HepG2 (cell line): ENCODE results near the gene TCAP. TPM values are rescaled to one million over a fixed set of nuclear protein-coding genes. Genes with fewer than 3 reads are reported as not detected.
A peak's percentile ranks its signal among the peaks of the same experiment; 100 is the strongest.

Experiments used
- KDM4B ChIP-seq: sonication (generic); formaldehyde crosslinking; IDR thresholded peaks from 2 replicates; pipeline ENCODE4 v1.4.0; 2020; ENCODE audit warnings: missing genetic modification reagents
- NR2F1 ChIP-seq, 2 experiments: fragments of 450-650 bp in 1 of 2; formaldehyde crosslinking in 1 of 2; IDR thresholded peaks; 2 replicates each; pipeline versions ENCODE4 v1.5.0 to v1.6.1; 2016 to 2020; ENCODE audit warnings: mild to moderate bottlenecking in 1 of 2, missing compliant biosample characterization in 1 of 2, missing genetic modification reagents in 1 of 2, moderate library complexity in 1 of 2
- PAWR ChIP-seq: sonication (generic); formaldehyde crosslinking; IDR thresholded peaks from 2 replicates; pipeline ENCODE4 v1.4.0; 2020; ENCODE audit warnings: missing genetic modification reagents, mild to moderate bottlenecking, borderline replicate concordance
- SALL1 ChIP-seq: sonication (generic); formaldehyde crosslinking; IDR thresholded peaks from 2 replicates; pipeline ENCODE4 v1.8.0; 2022; ENCODE audit warnings: mild to moderate bottlenecking, missing genetic modification reagents
- U2AF2 ChIP-seq: fragments of 200-400 bp; formaldehyde crosslinking; IDR thresholded peaks from 2 replicates; pipeline ENCODE4 v1.6.1; 2017; ENCODE audit warnings: low read depth, mild to moderate bottlenecking, low read length
- ZNF775 ChIP-seq: sonication (generic); formaldehyde crosslinking; IDR thresholded peaks from 2 replicates; pipeline ENCODE4 v1.4.0; 2020; ENCODE audit warnings: missing genetic modification reagents, mild to moderate bottlenecking, moderate library complexity, borderline replicate concordance
- ZNF776 ChIP-seq: sonication (generic); formaldehyde crosslinking; IDR thresholded peaks from 2 replicates; pipeline ENCODE4 v1.4.0; 2020; ENCODE audit warnings: mild to moderate bottlenecking, missing genetic modification reagents
- polyA plus RNA-seq, 8 experiments: library from polyadenylated mRNA; depleted of rRNA in 3 of 8; stranded (reverse) in 7 of 8; unstranded in 1 of 8; fragments of >200 nt; fragmentation: Illumina TruSeq in 4 of 8; extraction: Trizol in 4 of 8; gene quantifications; 2 replicates each; pipeline versions ENCODE4 v1.2.1 to v1.2.3, GENCODE V29; 2011 to 2016; ENCODE audit warnings: low read depth in 4 of 8, missing spikeins in 1 of 8, mixed read lengths in 1 of 8; ENCODE audit not compliant: insufficient read depth in 1 of 8
- total RNA-seq, 5 experiments: library from RNA; depleted of rRNA; stranded (reverse); fragments of >200 nt; fragmentation: Illumina TruSeq; extraction: Trizol; gene quantifications; 2 replicates each; pipeline ENCODE4 v1.2.3, GENCODE V29; 2016; ENCODE audit warnings: low read depth in 1 of 5
- TF ChIP-seq, protein P1 (sequence below): sonication (generic); formaldehyde crosslinking; IDR thresholded peaks from 2 replicates; pipeline ENCODE4 v1.4.0; 2020; ENCODE audit warnings: missing genetic modification reagents, borderline replicate concordance
- TF ChIP-seq, protein P2 (sequence below), 2 experiments: sonication (generic) in 1 of 2; formaldehyde crosslinking in 1 of 2; IDR thresholded peaks; 2 replicates each; pipeline versions ENCODE4 v1.4.0 to v1.6.1; 2016 to 2020; ENCODE audit warnings: borderline replicate concordance in 1 of 2, low read depth in 1 of 2, mild to moderate bottlenecking in 1 of 2, missing genetic modification reagents in 1 of 2
- TF ChIP-seq, protein P3 (sequence below): sonication (generic); formaldehyde crosslinking; IDR thresholded peaks from 2 replicates; pipeline ENCODE4 v1.4.0; 2020; ENCODE audit warnings: mild to moderate bottlenecking, missing genetic modification reagents
- TF ChIP-seq, protein P4 (sequence below): IDR thresholded peaks from 2 replicates; pipeline ENCODE4 v1.6.1; 2016
- TF ChIP-seq, protein P5 (sequence below): sonication (generic); formaldehyde crosslinking; IDR thresholded peaks from 2 replicates; pipeline ENCODE4 v1.4.0; 2020; ENCODE audit warnings: low read depth, mild to moderate bottlenecking, missing genetic modification reagents
- TF ChIP-seq, protein P6 (sequence below): sonication (generic); formaldehyde crosslinking; conservative IDR thresholded peaks from 2 replicates; pipeline ENCODE4 v1.4.0; 2020; ENCODE audit warnings: missing genetic modification reagents

The TCAP gene
- total and polyA plus RNA-seq, 2 of the 13 experiments (the other 11 are each of a cell fraction or from before 2014, with no cell fraction given), result 0.24 to 0.65 TPM

DNA sequence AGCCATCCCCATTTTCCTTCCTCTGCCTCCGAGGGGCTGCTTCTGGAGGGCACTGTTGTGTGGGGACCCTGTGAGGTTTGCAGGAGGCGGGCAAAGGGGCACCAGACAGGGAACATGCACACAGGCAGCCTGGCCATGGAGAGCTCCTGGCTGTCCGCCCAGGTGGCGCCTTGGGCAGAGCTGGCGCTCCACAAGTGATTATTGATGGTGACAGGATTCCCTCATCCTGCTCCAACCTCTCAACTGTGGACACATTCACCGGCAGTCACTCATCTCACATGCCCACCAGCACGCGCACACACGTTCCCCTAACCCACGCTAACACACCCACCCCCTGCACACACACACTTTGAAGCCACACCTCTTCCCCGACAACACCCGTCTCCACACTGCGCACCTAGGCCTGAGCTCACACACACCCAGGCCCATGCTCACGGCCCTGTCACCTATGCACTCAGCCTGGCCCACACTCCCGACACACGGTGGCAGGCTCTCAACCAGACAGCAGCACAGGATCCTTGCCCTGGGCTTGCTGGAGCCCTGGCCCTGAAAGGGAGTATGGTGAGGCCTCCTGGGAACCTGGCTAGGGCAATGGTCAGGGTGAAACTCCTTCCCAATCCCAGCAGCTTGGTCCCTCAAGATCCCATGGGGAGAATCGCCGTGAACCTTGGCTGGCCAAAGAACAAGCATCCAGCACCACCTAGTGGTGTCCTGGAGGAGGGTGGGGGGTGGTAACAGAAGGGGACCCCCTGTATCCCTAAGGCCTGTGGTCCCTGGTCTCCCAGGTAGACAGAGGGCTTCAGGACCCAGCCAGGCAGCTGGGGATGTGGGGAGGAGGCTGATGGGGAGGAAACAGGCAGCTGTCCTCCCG, 6.7 kb downstream of the TCAP start (continued):
- TF ChIP-seq, protein P1, sequence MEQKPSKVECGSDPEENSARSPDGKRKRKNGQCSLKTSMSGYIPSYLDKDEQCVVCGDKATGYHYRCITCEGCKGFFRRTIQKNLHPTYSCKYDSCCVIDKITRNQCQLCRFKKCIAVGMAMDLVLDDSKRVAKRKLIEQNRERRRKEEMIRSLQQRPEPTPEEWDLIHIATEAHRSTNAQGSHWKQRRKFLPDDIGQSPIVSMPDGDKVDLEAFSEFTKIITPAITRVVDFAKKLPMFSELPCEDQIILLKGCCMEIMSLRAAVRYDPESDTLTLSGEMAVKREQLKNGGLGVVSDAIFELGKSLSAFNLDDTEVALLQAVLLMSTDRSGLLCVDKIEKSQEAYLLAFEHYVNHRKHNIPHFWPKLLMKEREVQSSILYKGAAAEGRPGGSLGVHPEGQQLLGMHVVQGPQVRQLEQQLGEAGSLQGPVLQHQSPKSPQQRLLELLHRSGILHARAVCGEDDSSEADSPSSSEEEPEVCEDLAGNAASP (CRISPR knock-in tag), result no peak
- TF ChIP-seq PAWR (no peak), ZNF775 (no peak), ZNF776 (no peak), U2AF2 (no peak), KDM4B (no peak), SALL1 (CRISPR knock-in tag) (peak; percentile 70; the same call in 1 of the 2 replicates), NR2F1 (CRISPR knock-in tag; IDR thresholded peaks at IDR 0.05) (no peak)
- TF ChIP-seq, protein P2, sequence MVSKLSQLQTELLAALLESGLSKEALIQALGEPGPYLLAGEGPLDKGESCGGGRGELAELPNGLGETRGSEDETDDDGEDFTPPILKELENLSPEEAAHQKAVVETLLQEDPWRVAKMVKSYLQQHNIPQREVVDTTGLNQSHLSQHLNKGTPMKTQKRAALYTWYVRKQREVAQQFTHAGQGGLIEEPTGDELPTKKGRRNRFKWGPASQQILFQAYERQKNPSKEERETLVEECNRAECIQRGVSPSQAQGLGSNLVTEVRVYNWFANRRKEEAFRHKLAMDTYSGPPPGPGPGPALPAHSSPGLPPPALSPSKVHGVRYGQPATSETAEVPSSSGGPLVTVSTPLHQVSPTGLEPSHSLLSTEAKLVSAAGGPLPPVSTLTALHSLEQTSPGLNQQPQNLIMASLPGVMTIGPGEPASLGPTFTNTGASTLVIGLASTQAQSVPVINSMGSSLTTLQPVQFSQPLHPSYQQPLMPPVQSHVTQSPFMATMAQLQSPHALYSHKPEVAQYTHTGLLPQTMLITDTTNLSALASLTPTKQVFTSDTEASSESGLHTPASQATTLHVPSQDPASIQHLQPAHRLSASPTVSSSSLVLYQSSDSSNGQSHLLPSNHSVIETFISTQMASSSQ (IDR thresholded peaks at IDR 0.05; ENCODE audit: low read depth), result no peak
- TF ChIP-seq, protein P2 (CRISPR knock-in tag; IDR thresholded peaks at IDR 0.05; ENCODE audit: borderline replicate concordance), result 0 out of 2 replicates have a peak, but pooled peaks have one; percentile 29
- TF ChIP-seq, protein P3, sequence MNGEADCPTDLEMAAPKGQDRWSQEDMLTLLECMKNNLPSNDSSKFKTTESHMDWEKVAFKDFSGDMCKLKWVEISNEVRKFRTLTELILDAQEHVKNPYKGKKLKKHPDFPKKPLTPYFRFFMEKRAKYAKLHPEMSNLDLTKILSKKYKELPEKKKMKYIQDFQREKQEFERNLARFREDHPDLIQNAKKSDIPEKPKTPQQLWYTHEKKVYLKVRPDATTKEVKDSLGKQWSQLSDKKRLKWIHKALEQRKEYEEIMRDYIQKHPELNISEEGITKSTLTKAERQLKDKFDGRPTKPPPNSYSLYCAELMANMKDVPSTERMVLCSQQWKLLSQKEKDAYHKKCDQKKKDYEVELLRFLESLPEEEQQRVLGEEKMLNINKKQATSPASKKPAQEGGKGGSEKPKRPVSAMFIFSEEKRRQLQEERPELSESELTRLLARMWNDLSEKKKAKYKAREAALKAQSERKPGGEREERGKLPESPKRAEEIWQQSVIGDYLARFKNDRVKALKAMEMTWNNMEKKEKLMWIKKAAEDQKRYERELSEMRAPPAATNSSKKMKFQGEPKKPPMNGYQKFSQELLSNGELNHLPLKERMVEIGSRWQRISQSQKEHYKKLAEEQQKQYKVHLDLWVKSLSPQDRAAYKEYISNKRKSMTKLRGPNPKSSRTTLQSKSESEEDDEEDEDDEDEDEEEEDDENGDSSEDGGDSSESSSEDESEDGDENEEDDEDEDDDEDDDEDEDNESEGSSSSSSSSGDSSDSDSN (CRISPR knock-in tag), result peak; percentile 69
- TF ChIP-seq, protein P4, sequence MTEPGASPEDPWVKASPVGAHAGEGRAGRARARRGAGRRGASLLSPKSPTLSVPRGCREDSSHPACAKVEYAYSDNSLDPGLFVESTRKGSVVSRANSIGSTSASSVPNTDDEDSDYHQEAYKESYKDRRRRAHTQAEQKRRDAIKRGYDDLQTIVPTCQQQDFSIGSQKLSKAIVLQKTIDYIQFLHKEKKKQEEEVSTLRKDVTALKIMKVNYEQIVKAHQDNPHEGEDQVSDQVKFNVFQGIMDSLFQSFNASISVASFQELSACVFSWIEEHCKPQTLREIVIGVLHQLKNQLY (CRISPR knock-in tag), result no peak
- TF ChIP-seq, protein P5, sequence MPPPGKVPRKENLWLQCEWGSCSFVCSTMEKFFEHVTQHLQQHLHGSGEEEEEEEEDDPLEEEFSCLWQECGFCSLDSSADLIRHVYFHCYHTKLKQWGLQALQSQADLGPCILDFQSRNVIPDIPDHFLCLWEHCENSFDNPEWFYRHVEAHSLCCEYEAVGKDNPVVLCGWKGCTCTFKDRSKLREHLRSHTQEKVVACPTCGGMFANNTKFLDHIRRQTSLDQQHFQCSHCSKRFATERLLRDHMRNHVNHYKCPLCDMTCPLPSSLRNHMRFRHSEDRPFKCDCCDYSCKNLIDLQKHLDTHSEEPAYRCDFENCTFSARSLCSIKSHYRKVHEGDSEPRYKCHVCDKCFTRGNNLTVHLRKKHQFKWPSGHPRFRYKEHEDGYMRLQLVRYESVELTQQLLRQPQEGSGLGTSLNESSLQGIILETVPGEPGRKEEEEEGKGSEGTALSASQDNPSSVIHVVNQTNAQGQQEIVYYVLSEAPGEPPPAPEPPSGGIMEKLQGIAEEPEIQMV (CRISPR knock-in tag), result peak; percentile 67; the same call in 1 of the 2 replicates
- TF ChIP-seq, protein P6, sequence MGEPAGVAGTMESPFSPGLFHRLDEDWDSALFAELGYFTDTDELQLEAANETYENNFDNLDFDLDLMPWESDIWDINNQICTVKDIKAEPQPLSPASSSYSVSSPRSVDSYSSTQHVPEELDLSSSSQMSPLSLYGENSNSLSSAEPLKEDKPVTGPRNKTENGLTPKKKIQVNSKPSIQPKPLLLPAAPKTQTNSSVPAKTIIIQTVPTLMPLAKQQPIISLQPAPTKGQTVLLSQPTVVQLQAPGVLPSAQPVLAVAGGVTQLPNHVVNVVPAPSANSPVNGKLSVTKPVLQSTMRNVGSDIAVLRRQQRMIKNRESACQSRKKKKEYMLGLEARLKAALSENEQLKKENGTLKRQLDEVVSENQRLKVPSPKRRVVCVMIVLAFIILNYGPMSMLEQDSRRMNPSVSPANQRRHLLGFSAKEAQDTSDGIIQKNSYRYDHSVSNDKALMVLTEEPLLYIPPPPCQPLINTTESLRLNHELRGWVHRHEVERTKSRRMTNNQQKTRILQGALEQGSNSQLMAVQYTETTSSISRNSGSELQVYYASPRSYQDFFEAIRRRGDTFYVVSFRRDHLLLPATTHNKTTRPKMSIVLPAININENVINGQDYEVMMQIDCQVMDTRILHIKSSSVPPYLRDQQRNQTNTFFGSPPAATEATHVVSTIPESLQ (CRISPR knock-in tag), result no peak
